CD4-positive, alpha-beta T cell treated with Interleukin-4 for 1 hour (primary cell): ENCODE results near the gene ITGB7.

Experiments
- DNase-seq, 2 donors: peaks; one replicate each; pipeline ENCODE4 v3.0.0-alpha.2; 2020 to 2022

The ITGB7 gene

DNA sequence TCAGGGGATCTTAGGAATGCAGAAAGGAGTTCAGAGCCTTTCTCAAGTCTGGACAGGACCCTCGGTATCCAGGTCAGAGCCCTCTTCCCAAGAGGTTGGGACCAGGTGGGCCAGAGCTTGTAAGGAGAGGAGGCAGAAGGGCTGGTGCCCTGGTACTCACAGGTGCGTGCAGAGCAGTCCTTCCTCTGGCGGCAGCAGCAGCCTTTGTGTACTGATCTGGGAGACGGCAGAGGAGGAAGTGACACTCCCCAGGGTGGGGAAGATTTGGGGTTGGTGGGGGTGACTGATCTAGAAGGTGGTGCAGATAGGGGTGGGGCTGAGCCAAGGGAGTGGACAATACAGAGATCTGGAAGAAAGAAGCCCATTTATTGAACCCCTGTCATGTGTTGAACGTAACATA is at the start of gene ITGB7:
Gene ITGB7, minus strand, starts transcription at position 210 of the 400 bp plus-strand sequence. CDS start 6,808 bp downstream, outside the sequence.
- DNase-seq, result peak; percentile 74 to 76

GRCh38 chr12:53255996-53256395 is 48.9 kb upstream of the ITGB7 start:
- no peak for DNase-seq

GRCh38 chr12:53254816-53255545 is 47.9 kb upstream of the ITGB7 start:
- no peak for DNase-seq

GRCh38 chr12:53253298-53253697 is 46.2 kb upstream of the ITGB7 start:
- no peak for DNase-seq

- DNase-seq, result no peak
These were observed 45.4 kb upstream of the ITGB7 start for GRCh38 chr12:53252349-53252916.

DNA sequence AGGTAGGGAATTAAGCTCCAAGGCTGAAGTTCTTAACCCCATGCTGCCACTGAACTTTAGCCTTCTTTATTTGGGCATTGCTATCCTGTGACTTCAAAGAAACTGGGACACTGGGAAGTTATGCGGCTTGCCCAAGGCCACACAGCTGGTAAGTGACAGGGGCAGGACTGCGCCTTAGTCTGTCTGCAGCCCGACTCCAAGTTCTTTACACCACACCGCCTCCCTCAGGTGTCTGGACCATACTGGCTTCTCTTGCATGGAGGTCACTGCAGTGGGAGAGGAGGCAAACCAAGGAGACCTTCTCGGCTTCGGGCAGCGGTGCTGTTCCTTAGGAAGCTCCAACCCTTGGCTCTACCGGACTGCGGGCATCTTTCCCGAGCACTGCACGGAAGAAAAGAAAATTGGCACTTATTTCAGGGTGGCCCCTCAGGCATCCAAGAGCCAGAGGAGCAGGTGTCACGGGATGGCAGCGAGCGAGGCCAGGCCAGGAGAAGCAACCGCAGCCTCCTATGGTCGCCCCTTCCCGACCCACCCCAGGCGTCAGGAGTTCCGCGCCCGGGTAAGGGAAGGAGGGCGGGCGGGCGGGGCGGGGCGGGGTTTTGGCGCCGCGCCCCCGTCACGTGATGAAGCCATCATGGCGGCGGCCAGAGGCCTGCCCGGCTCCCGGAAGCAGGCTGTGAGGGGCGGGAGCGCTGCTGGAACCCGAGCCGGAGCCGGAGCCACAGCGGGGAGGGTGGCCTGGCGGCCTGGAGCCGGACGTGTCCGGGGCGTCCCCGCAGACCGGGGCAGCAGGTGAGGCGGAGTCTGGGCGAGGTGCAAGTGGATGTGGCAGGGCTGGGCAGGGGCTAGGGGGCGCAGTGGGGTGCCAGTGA is 44.7 kb upstream of the ITGB7 start:
- DNase-seq, result peak; percentile 72 to 77

DNA sequence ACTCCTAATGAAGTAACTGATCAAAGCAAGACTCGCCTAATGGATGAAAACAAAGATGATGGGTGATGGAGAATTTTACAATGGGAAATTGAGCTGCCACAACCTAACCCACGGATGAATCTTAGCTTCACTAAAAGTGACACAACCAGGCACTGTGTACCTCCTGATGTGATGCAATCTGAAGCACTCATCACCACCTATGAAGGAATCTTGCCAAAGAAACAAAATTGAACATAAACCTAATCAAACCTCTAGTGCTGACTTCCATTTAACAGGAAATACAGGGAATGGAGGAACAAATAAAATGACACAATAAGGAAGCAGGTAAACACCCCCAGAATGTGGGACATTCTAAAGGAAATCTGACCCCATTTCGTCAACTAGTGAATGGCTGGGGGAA is 38.2 kb upstream of the ITGB7 start:
- DNase-seq, result no peak

- DNase-seq, result no peak
These were observed 37.3 kb upstream of the ITGB7 start for GRCh38 chr12:53244337-53244736.

- DNase-seq, result no peak
These were observed 34.8 kb upstream of the ITGB7 start for GRCh38 chr12:53241623-53242412.

DNA sequence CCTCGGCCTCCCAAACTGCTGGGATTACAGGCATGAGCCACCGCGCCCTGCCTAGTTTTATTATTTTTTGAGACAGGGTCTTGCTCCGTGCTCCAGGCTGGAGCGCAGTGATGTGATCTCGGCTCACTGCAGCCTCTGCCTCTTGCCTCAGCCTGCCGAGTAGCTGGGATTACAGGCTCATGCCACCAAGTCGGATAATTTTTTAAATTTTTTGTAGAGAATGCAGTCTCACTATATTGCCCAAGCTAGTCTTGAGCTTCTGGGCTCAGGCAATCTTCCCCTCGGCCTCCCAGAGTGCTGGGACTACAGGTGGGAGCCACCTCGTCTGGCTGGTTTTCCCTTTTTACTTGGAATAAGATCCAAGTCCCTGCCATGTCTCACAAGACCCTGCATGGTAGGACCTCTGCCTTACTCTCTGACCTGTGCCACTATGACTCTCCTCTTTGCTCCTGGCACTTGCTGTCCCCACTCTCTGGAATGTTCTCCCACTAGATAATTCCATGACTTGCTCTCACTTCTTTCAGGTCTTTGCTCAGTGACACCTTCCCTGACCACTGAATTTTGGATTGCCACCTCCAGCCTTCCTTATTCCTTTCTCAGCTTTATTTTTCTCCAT is 32.7 kb upstream of the ITGB7 start:
- no peak for DNase-seq

GRCh38 chr12:53236443-53237111 is 29.5 kb upstream of the ITGB7 start:
- DNase-seq, result peak; percentile 62 to 79

GRCh38 chr12:53235742-53236442 is 28.8 kb upstream of the ITGB7 start:
- no peak for DNase-seq

- DNase-seq, result no peak
These were observed 28.1 kb upstream of the ITGB7 start for GRCh38 chr12:53235164-53235563.

DNA sequence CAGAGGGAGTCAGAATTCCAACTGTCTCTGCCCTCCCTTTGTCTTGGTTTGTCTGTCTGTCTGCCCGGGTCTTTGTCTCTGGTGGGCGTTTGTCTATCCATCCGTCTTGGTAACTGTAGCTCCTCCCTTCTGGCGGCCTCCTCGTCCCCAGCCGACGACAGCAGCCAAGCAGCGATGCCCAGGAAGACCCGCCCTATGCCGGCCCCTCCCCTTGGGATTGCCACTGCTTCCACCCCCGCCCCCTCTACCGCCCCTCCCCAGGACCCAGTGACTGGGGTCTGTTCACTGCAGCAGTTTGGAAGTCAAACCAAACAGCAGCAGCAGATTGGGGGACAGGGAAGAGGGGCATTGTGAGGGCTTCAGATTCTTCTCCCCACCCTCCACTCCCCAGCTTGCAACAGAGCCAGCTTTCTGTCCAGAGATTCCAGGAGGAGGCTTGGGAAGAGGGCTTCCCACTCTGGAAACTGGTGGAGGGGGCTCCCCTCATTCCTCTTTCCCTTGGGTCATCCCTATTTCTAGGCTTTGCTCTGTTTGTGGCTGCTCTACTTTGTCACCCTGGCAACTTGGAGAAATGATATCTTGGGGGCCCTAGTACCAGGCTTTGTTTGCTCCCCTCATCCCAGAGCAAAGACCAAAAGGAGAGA is 27.3 kb upstream of the ITGB7 start:
- no peak for DNase-seq

DNA sequence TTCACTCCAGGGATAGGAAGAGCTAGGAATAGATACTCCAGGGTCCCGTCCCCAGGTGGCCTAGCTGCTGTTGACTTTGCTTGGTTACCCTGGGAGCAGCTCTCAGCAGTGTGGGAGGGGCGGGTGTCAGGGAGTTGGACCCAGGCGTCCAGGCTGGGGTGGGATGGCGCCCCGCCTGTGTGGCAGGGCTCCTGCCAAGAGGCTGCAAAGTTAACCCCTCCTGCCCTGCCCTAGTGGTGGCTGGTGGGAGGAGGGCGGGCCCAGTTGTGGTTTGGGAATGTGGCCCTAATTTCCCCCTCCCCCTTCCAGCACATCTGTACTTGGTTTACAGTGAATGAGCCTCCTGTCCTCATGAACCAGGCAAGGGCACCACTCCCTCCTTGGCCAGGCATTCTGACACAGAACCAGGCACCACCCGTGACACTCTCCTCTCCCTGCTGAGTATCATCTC is 26.6 kb upstream of the ITGB7 start:
- DNase-seq, result no peak

DNA sequence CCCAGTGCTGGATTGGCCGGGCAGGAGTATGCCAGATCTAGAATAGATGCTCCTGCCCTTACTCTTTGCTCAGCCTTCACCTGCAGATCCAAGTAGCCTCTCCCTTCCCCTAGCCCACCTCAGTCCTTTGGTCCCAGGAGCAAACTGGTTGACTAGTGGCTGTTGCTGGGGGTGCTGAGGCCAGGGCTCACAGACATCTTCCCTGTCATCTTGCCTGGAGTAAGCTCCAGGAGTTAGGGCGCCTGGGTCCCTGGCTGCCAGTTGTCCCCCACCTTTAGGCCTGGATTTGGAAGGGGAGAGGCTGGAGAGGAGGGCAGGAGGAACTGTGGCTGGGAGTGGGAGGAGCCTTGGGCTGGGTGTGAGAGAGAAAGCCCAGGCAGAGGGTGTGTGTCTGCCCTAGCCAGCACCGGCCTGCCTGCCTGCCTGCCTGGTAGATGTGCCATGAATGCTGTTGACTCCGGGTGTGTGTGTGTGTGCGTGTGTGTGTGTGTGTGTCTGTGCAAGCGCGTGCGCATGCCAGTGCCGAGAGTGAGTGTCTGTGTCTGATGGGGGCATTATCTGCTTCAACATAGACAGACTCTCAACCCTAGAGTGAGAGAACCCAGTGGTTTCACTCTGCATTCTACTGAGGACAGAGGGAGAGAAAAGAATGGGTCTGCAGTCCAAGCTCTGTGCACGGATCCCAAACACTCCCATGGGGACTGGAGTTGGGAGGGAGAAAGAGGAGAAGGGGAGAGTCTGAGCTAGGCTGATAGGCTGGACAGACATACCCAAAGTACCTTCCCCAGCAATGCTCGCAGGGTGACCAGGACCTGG is 25.8 kb upstream of the ITGB7 start:
- peak; percentile 40 to 60 for DNase-seq

GRCh38 chr12:53231921-53232645 is 25.0 kb upstream of the ITGB7 start, which contains the start of gene RARG:
TSS of gene RARG (minus strand) at chr12:53232209. CDS start at chr12:53227545, 4,664 bp downstream.
- DNase-seq, result peak; percentile 52 to 78

DNA sequence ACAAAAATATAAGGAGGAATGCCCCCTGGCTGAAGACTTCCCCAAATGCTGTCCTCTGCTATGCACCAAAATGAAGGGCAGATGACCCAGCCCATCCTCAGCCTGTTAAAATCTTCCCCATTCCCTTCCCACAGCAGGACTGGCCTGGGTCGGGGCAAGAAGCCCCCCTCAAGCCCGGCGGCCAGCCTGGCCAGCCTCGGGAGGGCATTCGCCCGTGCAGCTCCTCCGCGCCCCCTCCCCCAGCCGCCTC is 24.5 kb upstream of the ITGB7 start:
- DNase-seq, result no peak
